HL-60 (cell line): ENCODE data around the gene ADGRL3.

Source experiments
- DNase-seq, 2 experiments: peaks; one replicate each; pipeline ENCODE4 v3.0.0-alpha.2; 2010 to 2020; ENCODE audit warnings: low read depth in 1 of 2, low spot score in 1 of 2
- H3K27ac ChIP-seq: fragments of 250-450 bp; sonication (Bioruptor Pico); replicated peaks from 2 replicates; pipeline ENCODE4 v1.5.1; 2020; ENCODE audit warnings: mild to moderate bottlenecking, moderate library complexity
- H3K27me3 ChIP-seq: fragments of 250-450 bp; sonication (Bioruptor Pico); 2 replicates; pipeline ENCODE4 v1.5.1; 2021; ENCODE audit warnings: mild to moderate bottlenecking, moderate library complexity; ENCODE audit not compliant: insufficient read depth, poor library complexity, severe bottlenecking
- H3K4me3 ChIP-seq: replicated peaks from 2 replicates; pipeline ENCODE4 v1.5.1; 2011; ENCODE audit warnings: mild to moderate bottlenecking, control low read depth, low read length; ENCODE audit not compliant: insufficient read depth
- GABPA ChIP-seq: IDR thresholded peaks from 2 replicates; pipeline ENCODE4 v1.6.1; 2012; ENCODE audit warnings: low read depth
- POLR2AphosphoS5 ChIP-seq: IDR thresholded peaks from 2 replicates; pipeline ENCODE4 v1.6.1; 2012; ENCODE audit warnings: low read depth
- REST ChIP-seq: IDR thresholded peaks from 2 replicates; pipeline ENCODE4 v1.6.1; 2012; ENCODE audit warnings: low read depth; ENCODE audit not compliant: insufficient replicate concordance
- SPI1 ChIP-seq: IDR thresholded peaks from 2 replicates; pipeline ENCODE4 v1.6.1; 2012; ENCODE audit warnings: low read depth, mild to moderate bottlenecking, borderline replicate concordance
- TF ChIP-seq, protein P1 (sequence below): IDR thresholded peaks from one replicate; pipeline ENCODE4 v1.5.1; 2011; ENCODE audit warnings: low read length, control low read depth, inconsistent platforms; ENCODE audit not compliant: insufficient read depth

The ADGRL3 gene

GRCh38 chr4:61588621-61589402 is 388.7 kb downstream of the ADGRL3 start:
- Histone ChIP-seq H3K27me3 (no peaks in the 10 kb centered on the region), H3K27ac (no peak overlapping the region), H3K4me3 (no peak overlapping the region)
- DNase-seq = no peak
- TF ChIP-seq SPI1 (no peak), REST (no peak)

- TF ChIP-seq SPI1 (no peak), GABPA (no peak), POLR2AphosphoS5 (no peak), REST (no peak)
- TF ChIP-seq, protein P1, sequence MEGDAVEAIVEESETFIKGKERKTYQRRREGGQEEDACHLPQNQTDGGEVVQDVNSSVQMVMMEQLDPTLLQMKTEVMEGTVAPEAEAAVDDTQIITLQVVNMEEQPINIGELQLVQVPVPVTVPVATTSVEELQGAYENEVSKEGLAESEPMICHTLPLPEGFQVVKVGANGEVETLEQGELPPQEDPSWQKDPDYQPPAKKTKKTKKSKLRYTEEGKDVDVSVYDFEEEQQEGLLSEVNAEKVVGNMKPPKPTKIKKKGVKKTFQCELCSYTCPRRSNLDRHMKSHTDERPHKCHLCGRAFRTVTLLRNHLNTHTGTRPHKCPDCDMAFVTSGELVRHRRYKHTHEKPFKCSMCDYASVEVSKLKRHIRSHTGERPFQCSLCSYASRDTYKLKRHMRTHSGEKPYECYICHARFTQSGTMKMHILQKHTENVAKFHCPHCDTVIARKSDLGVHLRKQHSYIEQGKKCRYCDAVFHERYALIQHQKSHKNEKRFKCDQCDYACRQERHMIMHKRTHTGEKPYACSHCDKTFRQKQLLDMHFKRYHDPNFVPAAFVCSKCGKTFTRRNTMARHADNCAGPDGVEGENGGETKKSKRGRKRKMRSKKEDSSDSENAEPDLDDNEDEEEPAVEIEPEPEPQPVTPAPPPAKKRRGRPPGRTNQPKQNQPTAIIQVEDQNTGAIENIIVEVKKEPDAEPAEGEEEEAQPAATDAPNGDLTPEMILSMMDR = no peak
- no peak for DNase-seq
- Histone ChIP-seq H3K27me3 (no peaks in the 10 kb centered on the region), H3K27ac (no peak overlapping the region), H3K4me3 (no peak overlapping the region)
Observed at GRCh38 chr4:61590881-61591280, 390.8 kb downstream of the ADGRL3 start.

- TF ChIP-seq, protein P1 = no peak
- no peak for TF ChIP-seq GABPA
- no peak for TF ChIP-seq POLR2AphosphoS5
- TF ChIP-seq SPI1 = no peak
- TF ChIP-seq REST = no peak
Observed at GRCh38 chr4:61596606-61597340, 396.6 kb downstream of the ADGRL3 start.

More at GRCh38 chr4:61596606-61597340, 396.6 kb downstream of the ADGRL3 start:
- Histone ChIP-seq H3K27ac (no peak overlapping the region), H3K27me3 (no peaks in the 10 kb centered on the region), H3K4me3 (no peak overlapping the region)
- DNase-seq = no peak
